ENCODE results near the gene GRIK3.

GRIK3 gene

DNA sequence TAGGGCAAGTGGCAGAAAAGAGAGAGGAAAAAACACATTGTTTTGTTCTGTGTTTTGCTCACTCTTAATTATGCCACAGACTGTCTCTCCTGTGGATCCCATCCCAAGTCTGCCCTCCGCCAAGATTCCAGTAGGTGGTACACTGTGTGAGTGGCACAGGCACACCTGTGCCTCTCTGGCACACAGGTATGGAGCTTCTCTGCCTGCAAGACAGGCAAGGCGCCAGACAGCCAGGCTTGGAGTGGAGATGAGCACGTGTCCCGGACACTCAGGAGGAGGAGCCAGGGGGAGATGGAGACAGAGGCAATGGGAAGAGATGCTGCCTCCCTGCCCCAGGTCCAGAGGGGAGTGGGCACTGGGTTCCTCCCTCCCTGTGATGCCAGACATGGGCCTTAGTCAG is 6.5 kb upstream of the GRIK3 start:
- TF ChIP-seq EP300 (IDR thresholded peaks at IDR 0.05; ENCODE audit: borderline replicate concordance) (no peak), CREB1 (IDR thresholded peaks at IDR 0.05; ENCODE audit: low read depth) (no peak), TCF12 (IDR thresholded peaks at IDR 0.05; ENCODE audit: low read depth) (no peak)

GRCh38 chr1:37040261-37040660 is 5.9 kb upstream of the GRIK3 start:
- no peak for TF ChIP-seq ZBTB7A (IDR thresholded peaks at IDR 0.05; ENCODE audit: low read depth)
- TF ChIP-seq CEBPB (IDR thresholded peaks at IDR 0.05), result no peak
- TF ChIP-seq RAD21 (IDR thresholded peaks at IDR 0.05; ENCODE audit: low read depth), result no peak
- TF ChIP-seq EGR1 (IDR thresholded peaks at IDR 0.05), result no peak
- TF ChIP-seq, protein P1, sequence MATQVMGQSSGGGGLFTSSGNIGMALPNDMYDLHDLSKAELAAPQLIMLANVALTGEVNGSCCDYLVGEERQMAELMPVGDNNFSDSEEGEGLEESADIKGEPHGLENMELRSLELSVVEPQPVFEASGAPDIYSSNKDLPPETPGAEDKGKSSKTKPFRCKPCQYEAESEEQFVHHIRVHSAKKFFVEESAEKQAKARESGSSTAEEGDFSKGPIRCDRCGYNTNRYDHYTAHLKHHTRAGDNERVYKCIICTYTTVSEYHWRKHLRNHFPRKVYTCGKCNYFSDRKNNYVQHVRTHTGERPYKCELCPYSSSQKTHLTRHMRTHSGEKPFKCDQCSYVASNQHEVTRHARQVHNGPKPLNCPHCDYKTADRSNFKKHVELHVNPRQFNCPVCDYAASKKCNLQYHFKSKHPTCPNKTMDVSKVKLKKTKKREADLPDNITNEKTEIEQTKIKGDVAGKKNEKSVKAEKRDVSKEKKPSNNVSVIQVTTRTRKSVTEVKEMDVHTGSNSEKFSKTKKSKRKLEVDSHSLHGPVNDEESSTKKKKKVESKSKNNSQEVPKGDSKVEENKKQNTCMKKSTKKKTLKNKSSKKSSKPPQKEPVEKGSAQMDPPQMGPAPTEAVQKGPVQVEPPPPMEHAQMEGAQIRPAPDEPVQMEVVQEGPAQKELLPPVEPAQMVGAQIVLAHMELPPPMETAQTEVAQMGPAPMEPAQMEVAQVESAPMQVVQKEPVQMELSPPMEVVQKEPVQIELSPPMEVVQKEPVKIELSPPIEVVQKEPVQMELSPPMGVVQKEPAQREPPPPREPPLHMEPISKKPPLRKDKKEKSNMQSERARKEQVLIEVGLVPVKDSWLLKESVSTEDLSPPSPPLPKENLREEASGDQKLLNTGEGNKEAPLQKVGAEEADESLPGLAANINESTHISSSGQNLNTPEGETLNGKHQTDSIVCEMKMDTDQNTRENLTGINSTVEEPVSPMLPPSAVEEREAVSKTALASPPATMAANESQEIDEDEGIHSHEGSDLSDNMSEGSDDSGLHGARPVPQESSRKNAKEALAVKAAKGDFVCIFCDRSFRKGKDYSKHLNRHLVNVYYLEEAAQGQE (IDR thresholded peaks at IDR 0.05; ENCODE audit: low read depth), result no peak
- TF ChIP-seq CREB1 (IDR thresholded peaks at IDR 0.05; ENCODE audit: low read depth), result no peak
- no peak for TF ChIP-seq YY1 (IDR thresholded peaks at IDR 0.05; ENCODE audit: low read depth)
- no peak for TF ChIP-seq FOXM1 (IDR thresholded peaks at IDR 0.05; ENCODE audit: borderline replicate concordance, low read depth)
- no peak for TF ChIP-seq EP300 (IDR thresholded peaks at IDR 0.05; ENCODE audit: borderline replicate concordance)
- TF ChIP-seq TCF12 (IDR thresholded peaks at IDR 0.05; ENCODE audit: low read depth), result no peak
- no peak for TF ChIP-seq TEAD4 (IDR thresholded peaks at IDR 0.05)
- TF ChIP-seq TAF1 (IDR thresholded peaks at IDR 0.05; ENCODE audit: low read depth), result no peak
- no peak for TF ChIP-seq NFIC (IDR thresholded peaks at IDR 0.05)
- no peak for TF ChIP-seq USF1 (IDR thresholded peaks at IDR 0.05)

DNA sequence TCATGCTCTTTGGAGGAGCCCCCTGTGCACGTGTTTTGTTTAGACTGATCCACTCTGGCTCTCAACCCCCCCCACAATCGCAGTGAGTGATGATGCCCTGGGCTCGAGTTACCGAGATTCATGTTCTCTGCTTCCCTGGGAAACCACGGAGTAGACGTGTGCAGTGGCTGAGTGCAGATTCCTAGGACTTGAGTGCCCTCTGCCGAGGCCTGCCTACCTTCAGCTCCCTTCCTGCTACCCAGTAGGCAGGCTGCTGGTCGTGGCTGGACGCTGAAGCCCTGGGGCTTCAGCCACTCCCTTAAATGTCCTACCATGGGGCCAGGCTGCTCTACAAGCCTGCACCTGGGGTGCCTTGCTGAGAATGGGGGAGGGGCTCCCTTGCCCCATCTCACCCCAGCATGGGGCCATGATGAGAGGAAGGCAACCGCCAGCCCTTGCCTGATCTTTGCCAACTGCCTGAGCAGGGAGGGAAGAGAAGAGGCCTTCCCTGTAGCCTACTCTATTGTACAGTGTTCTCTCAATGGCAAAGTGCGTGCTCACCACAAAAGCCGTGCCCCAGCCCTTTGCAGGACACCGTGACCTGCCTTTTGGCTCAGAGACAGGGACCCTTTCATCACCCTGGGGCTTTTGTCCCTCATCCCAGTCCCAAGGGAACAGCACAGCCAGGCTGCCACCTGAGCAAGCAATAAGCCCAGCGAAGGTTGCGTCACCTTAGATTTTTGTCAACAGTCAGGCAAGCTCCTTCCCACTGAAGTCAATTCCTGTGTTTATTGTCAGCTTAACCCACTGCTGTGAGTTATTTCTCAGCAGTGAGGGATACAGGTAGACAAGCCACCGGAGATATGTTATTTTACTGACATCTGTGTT is 4.1 kb upstream of the GRIK3 start:
- TF ChIP-seq CREB1 (IDR thresholded peaks at IDR 0.05; ENCODE audit: low read depth) (no peak), RAD21 (IDR thresholded peaks at IDR 0.05; ENCODE audit: low read depth) (no peak), TAF1 (IDR thresholded peaks at IDR 0.05; ENCODE audit: low read depth) (no peak), YY1 (IDR thresholded peaks at IDR 0.05; ENCODE audit: low read depth) (no peak), TCF12 (IDR thresholded peaks at IDR 0.05; ENCODE audit: low read depth) (no peak), NFIC (IDR thresholded peaks at IDR 0.05) (no peak), USF1 (IDR thresholded peaks at IDR 0.05) (no peak), EP300 (IDR thresholded peaks at IDR 0.05; ENCODE audit: borderline replicate concordance) (no peak), EGR1 (IDR thresholded peaks at IDR 0.05) (no peak), FOXM1 (IDR thresholded peaks at IDR 0.05; ENCODE audit: borderline replicate concordance, low read depth) (no peak), CEBPB (IDR thresholded peaks at IDR 0.05) (no peak), TEAD4 (IDR thresholded peaks at IDR 0.05) (no peak), ZBTB7A (IDR thresholded peaks at IDR 0.05; ENCODE audit: low read depth) (no peak)
- TF ChIP-seq, protein P2, sequence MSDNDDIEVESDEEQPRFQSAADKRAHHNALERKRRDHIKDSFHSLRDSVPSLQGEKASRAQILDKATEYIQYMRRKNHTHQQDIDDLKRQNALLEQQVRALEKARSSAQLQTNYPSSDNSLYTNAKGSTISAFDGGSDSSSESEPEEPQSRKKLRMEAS (IDR thresholded peaks at IDR 0.05), result no peak
- TF ChIP-seq, protein P1 (IDR thresholded peaks at IDR 0.05; ENCODE audit: low read depth), result no peak

- TF ChIP-seq FOXM1 (IDR thresholded peaks at IDR 0.05; ENCODE audit: borderline replicate concordance, low read depth) (no peak), USF1 (IDR thresholded peaks at IDR 0.05) (no peak), CREB1 (IDR thresholded peaks at IDR 0.05; ENCODE audit: low read depth) (no peak), TCF12 (IDR thresholded peaks at IDR 0.05; ENCODE audit: low read depth) (no peak), RAD21 (IDR thresholded peaks at IDR 0.05; ENCODE audit: low read depth) (no peak), CEBPB (IDR thresholded peaks at IDR 0.05) (no peak), EGR1 (IDR thresholded peaks at IDR 0.05) (no peak), EP300 (IDR thresholded peaks at IDR 0.05; ENCODE audit: borderline replicate concordance) (no peak)
- TF ChIP-seq, protein P2 (IDR thresholded peaks at IDR 0.05), result no peak
- TF ChIP-seq, protein P1 (IDR thresholded peaks at IDR 0.05; ENCODE audit: low read depth), result no peak
These were observed 3.4 kb upstream of the GRIK3 start for GRCh38 chr1:37037690-37038089.
